Measurements from ENCODE around the gene SORD.

Gene SORD

DNA sequence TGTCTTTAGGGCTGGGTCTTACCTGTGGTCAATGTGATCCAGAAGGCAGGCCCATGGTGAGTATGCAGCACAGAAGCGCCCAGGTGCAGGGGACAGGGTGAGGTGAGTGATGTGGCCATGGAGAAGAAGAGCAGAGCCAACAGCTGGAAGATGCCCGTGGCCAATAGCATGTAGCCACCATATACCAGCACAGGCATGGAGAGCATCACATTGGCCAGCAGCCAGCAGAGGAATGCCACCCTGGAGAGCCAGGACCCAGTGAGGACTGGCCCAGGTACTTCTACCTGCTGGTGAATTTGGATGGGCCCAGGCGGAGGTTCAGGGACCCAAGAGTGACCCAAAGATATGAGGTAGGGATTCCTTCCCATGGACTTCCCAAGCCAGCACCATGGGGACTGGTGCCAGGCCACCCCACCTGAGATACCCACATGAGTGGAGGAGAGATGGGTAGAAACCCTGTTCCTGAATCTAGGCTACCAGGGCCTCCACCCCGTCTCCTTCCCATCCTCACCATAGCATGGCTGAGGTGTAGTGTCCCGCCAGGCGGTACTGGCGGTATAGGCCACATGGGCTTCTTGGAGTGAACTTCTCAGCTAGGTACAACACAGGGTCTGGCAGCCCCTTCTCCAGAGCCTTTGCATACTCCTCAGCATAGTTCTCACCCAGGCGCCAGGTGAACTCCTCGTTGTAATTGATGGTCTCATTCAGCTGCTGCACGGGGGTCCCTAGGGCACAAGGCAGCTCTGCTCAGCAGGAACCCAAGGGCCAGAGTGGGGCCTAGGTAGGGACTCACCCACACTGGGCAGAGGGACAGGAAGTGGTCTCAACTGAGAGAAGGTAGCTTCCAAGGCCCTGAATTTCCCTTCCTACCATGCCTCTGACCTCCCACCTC, 97.3 kb downstream of the SORD start:
- Histone ChIP-seq H3K4me1 (ENCODE audit: insufficient read depth, poor library complexity, severe bottlenecking) (peaks cover 12% of the 10 kb centered on the region), H3K36me3 (ENCODE audit: low read depth) (no peaks in the 10 kb centered on the region), H3K4me3 (ENCODE audit: severe bottlenecking) (no peak overlapping the region), H3K27me3 (ENCODE audit: insufficient read depth, poor library complexity, severe bottlenecking) (peaks cover 25% of the 10 kb centered on the region), H3K27ac (ENCODE audit: poor library complexity, severe bottlenecking) (no peak overlapping the region), H3K9me3 (ENCODE audit: severe bottlenecking) (no peaks in the 10 kb centered on the region)
- TF ChIP-seq, protein P1, sequence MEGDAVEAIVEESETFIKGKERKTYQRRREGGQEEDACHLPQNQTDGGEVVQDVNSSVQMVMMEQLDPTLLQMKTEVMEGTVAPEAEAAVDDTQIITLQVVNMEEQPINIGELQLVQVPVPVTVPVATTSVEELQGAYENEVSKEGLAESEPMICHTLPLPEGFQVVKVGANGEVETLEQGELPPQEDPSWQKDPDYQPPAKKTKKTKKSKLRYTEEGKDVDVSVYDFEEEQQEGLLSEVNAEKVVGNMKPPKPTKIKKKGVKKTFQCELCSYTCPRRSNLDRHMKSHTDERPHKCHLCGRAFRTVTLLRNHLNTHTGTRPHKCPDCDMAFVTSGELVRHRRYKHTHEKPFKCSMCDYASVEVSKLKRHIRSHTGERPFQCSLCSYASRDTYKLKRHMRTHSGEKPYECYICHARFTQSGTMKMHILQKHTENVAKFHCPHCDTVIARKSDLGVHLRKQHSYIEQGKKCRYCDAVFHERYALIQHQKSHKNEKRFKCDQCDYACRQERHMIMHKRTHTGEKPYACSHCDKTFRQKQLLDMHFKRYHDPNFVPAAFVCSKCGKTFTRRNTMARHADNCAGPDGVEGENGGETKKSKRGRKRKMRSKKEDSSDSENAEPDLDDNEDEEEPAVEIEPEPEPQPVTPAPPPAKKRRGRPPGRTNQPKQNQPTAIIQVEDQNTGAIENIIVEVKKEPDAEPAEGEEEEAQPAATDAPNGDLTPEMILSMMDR (IDR thresholded peaks at IDR 0.05; ENCODE audit: poor library complexity, severe bottlenecking): no peak
- ATAC-seq (ENCODE audit: low read depth) (no peak), DNase-seq (ENCODE audit: low spot score) (peak; percentile 61)

- H3K4me3 ChIP-seq (ENCODE audit: severe bottlenecking): no peak overlapping the region
- DNase-seq (ENCODE audit: low spot score): no peak
- H3K27me3 ChIP-seq (ENCODE audit: insufficient read depth, poor library complexity, severe bottlenecking): peaks cover 18% of the 10 kb centered on the region
- no peaks in the 10 kb centered on the region for H3K9me3 ChIP-seq (ENCODE audit: severe bottlenecking)
- no peak for ATAC-seq (ENCODE audit: low read depth)
- TF ChIP-seq, protein P1 (IDR thresholded peaks at IDR 0.05; ENCODE audit: poor library complexity, severe bottlenecking): no peak
- H3K4me1 ChIP-seq (ENCODE audit: insufficient read depth, poor library complexity, severe bottlenecking): peaks cover 12% of the 10 kb centered on the region
- H3K27ac ChIP-seq (ENCODE audit: poor library complexity, severe bottlenecking): no peak overlapping the region
- H3K36me3 ChIP-seq (ENCODE audit: low read depth): no peaks in the 10 kb centered on the region
Observed at GRCh38 chr15:45121020-45121419, 98.0 kb downstream of the SORD start.

- peaks cover 9% of the 10 kb centered on the region for H3K27me3 ChIP-seq (ENCODE audit: insufficient read depth, poor library complexity, severe bottlenecking)
- DNase-seq (ENCODE audit: low spot score): peak; percentile 94
- no peaks in the 10 kb centered on the region for H3K36me3 ChIP-seq (ENCODE audit: low read depth)
- no peaks in the 10 kb centered on the region for H3K9me3 ChIP-seq (ENCODE audit: severe bottlenecking)
- no peak overlapping the region for H3K4me3 ChIP-seq (ENCODE audit: severe bottlenecking)
- ATAC-seq (ENCODE audit: low read depth): peak; percentile 89
- TF ChIP-seq, protein P1 (IDR thresholded peaks at IDR 0.05; ENCODE audit: poor library complexity, severe bottlenecking): no peak
- peaks cover 12% of the 10 kb centered on the region for H3K4me1 ChIP-seq (ENCODE audit: insufficient read depth, poor library complexity, severe bottlenecking)
- peak overlapping the region; percentile 20 for H3K27ac ChIP-seq (ENCODE audit: poor library complexity, severe bottlenecking)
Observed at GRCh38 chr15:45121706-45122417, 98.9 kb downstream of the SORD start.

DNA sequence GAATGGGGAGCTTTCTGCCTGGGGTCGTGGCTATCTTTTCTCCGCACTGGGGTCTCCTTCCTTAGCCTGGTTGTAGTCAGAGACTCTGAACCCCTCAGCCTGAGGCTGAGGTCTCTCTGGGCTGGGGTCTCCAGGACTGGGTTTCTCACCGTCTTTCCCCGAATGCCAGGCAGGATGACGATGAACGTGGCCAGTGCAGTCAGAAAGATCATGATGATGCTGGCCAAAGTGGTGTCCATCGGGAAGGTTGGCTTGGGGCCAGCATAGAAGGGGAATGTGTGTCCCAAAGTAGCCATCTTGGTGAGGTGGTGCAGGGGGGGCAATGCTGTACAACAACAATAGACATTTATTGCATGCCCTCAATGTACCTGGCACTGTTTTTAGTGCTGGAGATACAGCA, 99.7 kb downstream of the SORD start:
- peaks cover under 1% of the 10 kb centered on the region for H3K27me3 ChIP-seq (ENCODE audit: insufficient read depth, poor library complexity, severe bottlenecking)
- no peaks in the 10 kb centered on the region for H3K36me3 ChIP-seq (ENCODE audit: low read depth)
- ATAC-seq (ENCODE audit: low read depth) (no peak), DNase-seq (ENCODE audit: low spot score) (peak; percentile 75)
- TF ChIP-seq, protein P1 (IDR thresholded peaks at IDR 0.05; ENCODE audit: poor library complexity, severe bottlenecking): no peak
- peaks cover 12% of the 10 kb centered on the region for H3K4me1 ChIP-seq (ENCODE audit: insufficient read depth, poor library complexity, severe bottlenecking)
- H3K4me3 ChIP-seq (ENCODE audit: severe bottlenecking): no peak overlapping the region
- H3K9me3 ChIP-seq (ENCODE audit: severe bottlenecking): no peaks in the 10 kb centered on the region
- peak overlapping the region; percentile 20 for H3K27ac ChIP-seq (ENCODE audit: poor library complexity, severe bottlenecking)

All from RWPE2 (cell line).